ENCODE data around the gene PAK2.

- TF ChIP-seq, protein P1, sequence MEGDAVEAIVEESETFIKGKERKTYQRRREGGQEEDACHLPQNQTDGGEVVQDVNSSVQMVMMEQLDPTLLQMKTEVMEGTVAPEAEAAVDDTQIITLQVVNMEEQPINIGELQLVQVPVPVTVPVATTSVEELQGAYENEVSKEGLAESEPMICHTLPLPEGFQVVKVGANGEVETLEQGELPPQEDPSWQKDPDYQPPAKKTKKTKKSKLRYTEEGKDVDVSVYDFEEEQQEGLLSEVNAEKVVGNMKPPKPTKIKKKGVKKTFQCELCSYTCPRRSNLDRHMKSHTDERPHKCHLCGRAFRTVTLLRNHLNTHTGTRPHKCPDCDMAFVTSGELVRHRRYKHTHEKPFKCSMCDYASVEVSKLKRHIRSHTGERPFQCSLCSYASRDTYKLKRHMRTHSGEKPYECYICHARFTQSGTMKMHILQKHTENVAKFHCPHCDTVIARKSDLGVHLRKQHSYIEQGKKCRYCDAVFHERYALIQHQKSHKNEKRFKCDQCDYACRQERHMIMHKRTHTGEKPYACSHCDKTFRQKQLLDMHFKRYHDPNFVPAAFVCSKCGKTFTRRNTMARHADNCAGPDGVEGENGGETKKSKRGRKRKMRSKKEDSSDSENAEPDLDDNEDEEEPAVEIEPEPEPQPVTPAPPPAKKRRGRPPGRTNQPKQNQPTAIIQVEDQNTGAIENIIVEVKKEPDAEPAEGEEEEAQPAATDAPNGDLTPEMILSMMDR (conservative IDR thresholded peaks at IDR 0.05 in 1 of 2, IDR thresholded peaks at IDR 0.05 in 1 of 2; ENCODE audit: extremely low read depth in 1 of 2, insufficient read depth in 1 of 2, low read depth in 1 of 2, low read length in 2 of 2) = no peak
- no peak for TF ChIP-seq EZH2 (IDR thresholded peaks at IDR 0.05; ENCODE audit: borderline replicate concordance, low read length)
These were observed 18.6 kb upstream of the PAK2 start for GRCh38 chr3:196721097-196721496.

Data from mammary epithelial cell (primary cell).